Muscle layer of duodenum (tissue), 2 donors: ENCODE results near the gene CTIF.

Source experiments
- H3K27ac ChIP-seq: one replicate; pipeline ENCODE4 v1.7.0; 2013; ENCODE audit warnings: mild to moderate bottlenecking, low read length
- H3K27me3 ChIP-seq: one replicate; pipeline ENCODE4 v1.7.0; 2013; ENCODE audit warnings: low read depth, mild to moderate bottlenecking, control low read depth, low read length
- H3K36me3 ChIP-seq, 2 donors: one replicate each; pipeline ENCODE4 v1.7.0; 2013; ENCODE audit warnings: low read length in 2 of 2, control low read depth in 1 of 2, mild to moderate bottlenecking in 1 of 2; ENCODE audit not compliant: insufficient read depth in 2 of 2, control insufficient read depth in 1 of 2
- H3K4me1 ChIP-seq, 2 donors: one replicate each; pipeline ENCODE4 v1.7.0; 2013; ENCODE audit warnings: low read length in 2 of 2, mild to moderate bottlenecking in 2 of 2, control low read depth in 1 of 2, moderate library complexity in 1 of 2; ENCODE audit not compliant: insufficient read depth in 2 of 2, control insufficient read depth in 1 of 2
- H3K4me3 ChIP-seq, 2 donors: one replicate each; pipeline ENCODE4 v1.7.0; 2013; ENCODE audit warnings: low read length in 2 of 2, low read depth in 1 of 2, mild to moderate bottlenecking in 1 of 2
- H3K9me3 ChIP-seq, 2 donors: one replicate each; pipeline ENCODE4 v1.7.0; 2013; ENCODE audit warnings: low read length in 2 of 2, control low read depth in 1 of 2, mild to moderate bottlenecking in 1 of 2; ENCODE audit not compliant: control insufficient read depth in 1 of 2
- donor health status: healthy.

CTIF gene

GRCh38 chr18:48852794-48853193 lies 314.0 kb downstream of the CTIF start:
- H3K4me3 ChIP-seq = no peak overlapping the region
- H3K4me1 ChIP-seq = peaks cover 0 to 11% of the 10 kb centered on the region in 2 donors
- H3K27me3 ChIP-seq = no peaks in the 10 kb centered on the region
- no peaks in the 10 kb centered on the region for H3K9me3 ChIP-seq
- no peak overlapping the region for H3K27ac ChIP-seq
- H3K36me3 ChIP-seq = peaks cover 0 to 9% of the 10 kb centered on the region in 2 donors

DNA sequence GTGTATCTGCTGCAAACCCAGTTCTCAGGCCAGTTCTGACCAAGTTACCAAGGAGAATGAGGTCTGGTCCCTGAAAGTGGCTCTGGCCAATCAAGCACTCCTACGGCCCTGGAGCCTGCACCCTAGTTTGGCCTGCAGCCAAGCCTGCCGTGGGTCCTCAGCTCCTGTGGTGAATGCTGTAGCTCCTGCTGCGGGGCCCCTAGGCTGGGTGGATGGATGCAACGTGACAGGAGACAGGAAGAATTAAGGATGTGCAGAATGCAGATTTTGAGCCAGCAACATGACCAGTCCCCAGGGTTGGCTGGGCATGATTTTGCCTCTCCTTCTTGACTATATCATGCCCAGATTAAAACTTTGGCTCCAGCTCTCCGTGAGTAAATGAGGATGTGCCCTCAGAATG lies 314.8 kb downstream of the CTIF start:
- Histone ChIP-seq H3K27me3 (no peaks in the 10 kb centered on the region), H3K27ac (no peak overlapping the region), H3K4me3 (no peak overlapping the region), H3K9me3 (no peaks in the 10 kb centered on the region), H3K4me1 (peaks cover 0 to 11% of the 10 kb centered on the region in 2 donors), H3K36me3 (peaks cover 0 to 12% of the 10 kb centered on the region in 2 donors)

GRCh38 chr18:48854780-48855179 lies 315.9 kb downstream of the CTIF start:
- Histone ChIP-seq H3K27ac (no peak overlapping the region), H3K4me1 (peaks cover 0 to 11% of the 10 kb centered on the region in 2 donors), H3K27me3 (no peaks in the 10 kb centered on the region), H3K36me3 (peaks cover 0 to 20% of the 10 kb centered on the region in 2 donors), H3K9me3 (no peaks in the 10 kb centered on the region), H3K4me3 (no peak overlapping the region)

DNA sequence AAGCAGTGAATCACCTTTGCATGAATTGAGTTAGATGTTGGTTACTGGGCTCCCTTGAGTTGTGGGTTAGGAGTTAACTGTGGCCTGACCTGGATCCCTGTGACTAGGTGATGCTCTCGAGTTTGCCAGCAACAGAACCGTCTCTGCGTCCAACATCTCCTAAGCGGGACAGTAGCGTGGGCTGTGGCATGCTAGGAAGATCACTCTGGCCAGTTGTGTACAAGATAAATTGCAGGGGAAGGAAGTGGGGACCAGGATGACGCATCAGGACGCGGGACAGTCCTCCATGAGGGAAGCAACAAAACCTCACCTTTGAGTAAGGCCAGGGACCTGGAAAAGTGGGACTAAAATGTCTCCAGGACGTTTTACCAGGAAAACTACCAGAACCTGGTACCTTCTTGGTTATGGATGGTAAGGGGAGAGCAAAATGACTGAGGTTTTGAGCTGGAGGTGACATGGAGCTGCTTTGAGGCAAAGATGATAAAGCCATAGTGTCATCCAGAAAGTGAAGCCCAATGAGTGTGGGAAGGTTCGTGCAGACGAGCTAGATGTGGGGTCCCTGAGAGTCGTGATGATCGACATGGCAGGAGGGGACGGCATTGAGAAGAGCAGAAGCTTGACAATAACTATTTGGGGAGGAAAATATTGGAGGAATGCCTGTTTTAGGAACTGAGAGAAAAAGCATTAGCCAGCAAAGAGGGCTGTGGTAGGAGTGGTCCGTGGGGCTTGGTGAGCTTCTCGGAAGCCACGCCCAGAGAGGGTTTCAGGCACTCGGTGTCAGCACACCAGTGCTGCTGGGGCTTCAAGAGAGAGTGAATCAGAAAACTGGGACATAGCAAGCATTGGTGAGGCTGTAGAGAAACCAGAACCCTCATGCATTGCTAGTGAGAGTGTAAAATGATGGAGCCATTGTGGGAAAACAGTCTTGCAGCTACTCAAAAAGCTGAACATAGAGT lies 316.9 kb downstream of the CTIF start:
- H3K4me1 ChIP-seq = peaks cover 0 to 7% of the 10 kb centered on the region in 2 donors

DNA sequence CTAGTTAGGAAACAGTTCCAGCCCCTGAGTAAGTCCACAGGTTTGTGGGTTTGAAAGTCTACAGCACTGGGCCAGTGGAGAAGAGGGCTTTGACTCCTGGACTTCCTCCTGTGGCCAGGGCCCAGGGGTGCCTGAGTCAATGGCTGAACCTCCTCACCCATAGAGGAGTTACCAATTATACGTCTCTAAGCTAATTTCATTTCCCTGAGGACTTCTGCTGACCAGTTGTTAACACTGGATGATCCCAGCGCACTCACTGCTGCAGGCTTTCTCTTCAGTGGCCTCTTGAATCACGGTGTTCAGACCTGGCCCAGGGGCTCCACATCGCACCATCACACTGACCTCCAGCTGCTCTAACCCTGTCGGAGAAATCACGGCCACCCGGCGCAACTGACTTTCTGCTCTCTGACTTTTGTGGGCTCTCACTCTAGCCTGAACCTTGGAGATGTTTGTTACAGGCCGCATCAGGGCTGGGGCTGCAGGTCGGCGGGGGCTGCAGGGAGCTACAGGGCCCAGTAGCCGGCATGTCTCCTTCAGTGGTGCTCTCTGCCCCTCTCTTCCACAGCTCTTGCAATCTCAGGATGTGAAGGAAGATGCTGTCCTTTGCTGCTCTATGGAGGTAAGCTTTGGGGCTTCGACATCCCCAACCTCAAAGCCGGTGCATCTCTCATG lies 318.3 kb downstream of the CTIF start:
- H3K4me1 ChIP-seq = no peaks in the 10 kb centered on the region
- peaks cover 0 to 25% of the 10 kb centered on the region in 2 donors for H3K36me3 ChIP-seq
- no peaks in the 10 kb centered on the region for H3K9me3 ChIP-seq

More for the DNA sequence above, 316.9 kb downstream of the CTIF start:
- no peaks in the 10 kb centered on the region for H3K27me3 ChIP-seq
- H3K4me3 ChIP-seq = no peak overlapping the region
- peaks cover 0 to 25% of the 10 kb centered on the region in 2 donors for H3K36me3 ChIP-seq
- no peak overlapping the region for H3K27ac ChIP-seq
- no peaks in the 10 kb centered on the region for H3K9me3 ChIP-seq

GRCh38 chr18:48858676-48859075 lies 319.8 kb downstream of the CTIF start:
- peaks cover 0 to 36% of the 10 kb centered on the region in 2 donors for H3K36me3 ChIP-seq
- no peaks in the 10 kb centered on the region for H3K27me3 ChIP-seq
- no peak overlapping the region for H3K4me3 ChIP-seq
- no peaks in the 10 kb centered on the region for H3K4me1 ChIP-seq
- H3K27ac ChIP-seq = no peak overlapping the region
- H3K9me3 ChIP-seq = no peaks in the 10 kb centered on the region

More for the DNA sequence above, 318.3 kb downstream of the CTIF start:
- no peak overlapping the region for H3K4me3 ChIP-seq
- H3K27ac ChIP-seq = no peak overlapping the region
- H3K27me3 ChIP-seq = no peaks in the 10 kb centered on the region

- H3K9me3 ChIP-seq = no peaks in the 10 kb centered on the region
- H3K27me3 ChIP-seq = no peaks in the 10 kb centered on the region
- H3K4me1 ChIP-seq = no peaks in the 10 kb centered on the region
- H3K4me3 ChIP-seq = no peak overlapping the region
- peaks cover 0 to 36% of the 10 kb centered on the region in 2 donors for H3K36me3 ChIP-seq
- no peak overlapping the region for H3K27ac ChIP-seq
Observed at GRCh38 chr18:48859311-48860268, 320.8 kb downstream of the CTIF start.

GRCh38 chr18:48860269-48861180 lies 321.7 kb downstream of the CTIF start:
- no peaks in the 10 kb centered on the region for H3K4me1 ChIP-seq
- H3K9me3 ChIP-seq = no peaks in the 10 kb centered on the region
- H3K27ac ChIP-seq = no peak overlapping the region
- no peak overlapping the region for H3K4me3 ChIP-seq
- H3K27me3 ChIP-seq = no peaks in the 10 kb centered on the region
- H3K36me3 ChIP-seq = peaks cover 0 to 36% of the 10 kb centered on the region in 2 donors

DNA sequence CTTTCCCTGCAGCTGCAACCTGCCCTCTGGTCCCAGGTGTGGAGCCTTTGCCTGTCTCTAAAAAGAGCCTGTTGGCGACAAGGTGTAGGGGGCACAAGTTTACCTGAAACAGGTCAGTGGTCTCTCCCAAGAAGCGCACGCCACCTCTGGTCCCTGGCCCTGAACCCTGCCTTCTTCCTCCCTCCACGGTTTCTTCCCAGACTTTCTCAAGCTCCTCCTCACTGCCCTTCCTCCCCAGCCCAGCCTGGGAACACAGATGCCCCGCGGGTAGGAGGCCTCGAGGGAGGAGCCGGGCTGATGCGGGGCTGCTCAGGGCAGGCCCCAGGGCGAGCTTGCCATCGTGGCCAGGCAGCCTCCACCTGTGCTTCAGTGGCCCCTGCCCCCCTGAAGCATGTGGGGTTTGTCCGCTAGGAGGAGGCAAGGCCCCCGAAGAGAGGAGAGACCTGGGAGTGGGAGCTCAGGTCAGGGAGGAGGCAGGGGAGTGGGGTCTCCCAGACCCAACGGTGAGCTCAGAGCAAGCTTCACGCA lies 322.4 kb downstream of the CTIF start:
- H3K9me3 ChIP-seq = no peaks in the 10 kb centered on the region
- H3K36me3 ChIP-seq = peaks cover 0 to 36% of the 10 kb centered on the region in 2 donors
- H3K4me1 ChIP-seq = no peaks in the 10 kb centered on the region
- no peak overlapping the region for H3K4me3 ChIP-seq
- H3K27ac ChIP-seq = no peak overlapping the region
- H3K27me3 ChIP-seq = no peaks in the 10 kb centered on the region

DNA sequence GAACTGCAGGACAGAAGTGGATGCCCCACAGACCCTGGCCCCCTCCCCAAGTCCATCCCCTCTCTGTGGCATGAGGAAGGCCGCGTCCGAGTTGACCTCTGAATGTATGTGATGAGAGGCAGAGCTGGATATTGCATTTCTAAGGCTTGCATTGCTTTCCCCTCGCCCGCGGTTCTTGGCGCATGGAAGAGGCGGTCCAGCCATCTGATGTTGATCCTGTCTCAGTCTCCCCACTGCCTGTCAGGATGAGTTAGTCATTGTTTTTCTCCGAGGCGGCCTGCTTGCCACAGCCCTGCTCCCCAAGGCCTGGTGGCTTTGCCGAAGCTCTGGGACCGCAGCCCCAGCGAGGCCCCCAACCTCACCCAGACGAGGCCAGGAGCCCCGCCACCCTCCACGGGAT lies 323.3 kb downstream of the CTIF start:
- H3K4me1 ChIP-seq = no peaks in the 10 kb centered on the region
- no peak overlapping the region for H3K4me3 ChIP-seq
- H3K9me3 ChIP-seq = no peaks in the 10 kb centered on the region
- H3K27ac ChIP-seq = no peak overlapping the region
- no peaks in the 10 kb centered on the region for H3K27me3 ChIP-seq
- peaks cover 0 to 33% of the 10 kb centered on the region in 2 donors for H3K36me3 ChIP-seq
